NB4 (cell line): Measurements from ENCODE around the gene RAP1GAP.

ENCODE experiments used
- TF ChIP-seq, protein P1 (sequence below): IDR thresholded peaks from 2 replicates; pipeline ENCODE4 v1.6.1; 2011; ENCODE audit warnings: low read depth, low read length
- TF ChIP-seq, protein P2 (sequence below): IDR thresholded peaks from one replicate; pipeline ENCODE4 v1.5.1; 2012; ENCODE audit warnings: low read depth, low read length

DNA sequence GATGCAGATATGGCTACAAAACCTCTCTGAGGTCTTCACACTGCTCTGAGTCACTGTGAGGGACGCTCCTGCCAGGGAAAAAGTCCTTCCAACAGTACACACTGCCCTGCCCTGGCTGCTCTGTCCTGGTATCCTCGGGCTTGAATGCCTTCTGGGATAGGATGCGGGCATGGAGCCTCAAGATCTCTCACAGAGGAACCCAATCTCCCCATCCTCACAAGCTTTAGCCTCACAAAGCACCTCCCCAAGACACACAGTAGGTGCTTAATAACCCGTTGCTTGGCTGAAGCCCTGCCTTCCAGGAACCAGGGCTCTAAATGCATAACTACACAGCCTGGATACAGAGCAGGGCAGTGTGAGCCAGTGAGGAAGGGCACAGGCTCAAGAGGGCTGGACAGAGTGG, 9.2 kb downstream of the RAP1GAP start:
- TF ChIP-seq, protein P1, sequence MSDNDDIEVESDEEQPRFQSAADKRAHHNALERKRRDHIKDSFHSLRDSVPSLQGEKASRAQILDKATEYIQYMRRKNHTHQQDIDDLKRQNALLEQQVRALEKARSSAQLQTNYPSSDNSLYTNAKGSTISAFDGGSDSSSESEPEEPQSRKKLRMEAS, result no peak
- TF ChIP-seq, protein P2, sequence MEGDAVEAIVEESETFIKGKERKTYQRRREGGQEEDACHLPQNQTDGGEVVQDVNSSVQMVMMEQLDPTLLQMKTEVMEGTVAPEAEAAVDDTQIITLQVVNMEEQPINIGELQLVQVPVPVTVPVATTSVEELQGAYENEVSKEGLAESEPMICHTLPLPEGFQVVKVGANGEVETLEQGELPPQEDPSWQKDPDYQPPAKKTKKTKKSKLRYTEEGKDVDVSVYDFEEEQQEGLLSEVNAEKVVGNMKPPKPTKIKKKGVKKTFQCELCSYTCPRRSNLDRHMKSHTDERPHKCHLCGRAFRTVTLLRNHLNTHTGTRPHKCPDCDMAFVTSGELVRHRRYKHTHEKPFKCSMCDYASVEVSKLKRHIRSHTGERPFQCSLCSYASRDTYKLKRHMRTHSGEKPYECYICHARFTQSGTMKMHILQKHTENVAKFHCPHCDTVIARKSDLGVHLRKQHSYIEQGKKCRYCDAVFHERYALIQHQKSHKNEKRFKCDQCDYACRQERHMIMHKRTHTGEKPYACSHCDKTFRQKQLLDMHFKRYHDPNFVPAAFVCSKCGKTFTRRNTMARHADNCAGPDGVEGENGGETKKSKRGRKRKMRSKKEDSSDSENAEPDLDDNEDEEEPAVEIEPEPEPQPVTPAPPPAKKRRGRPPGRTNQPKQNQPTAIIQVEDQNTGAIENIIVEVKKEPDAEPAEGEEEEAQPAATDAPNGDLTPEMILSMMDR, result no peak
